HG03432 (cell line): ENCODE results near the gene DHX16.

Source experiments
- ATAC-seq: cut with Tn5 transposase; IDR thresholded peaks from one replicate; pipeline ENCODE4 v1.9.1; 2021; ENCODE audit warnings: mild to moderate bottlenecking, moderate library complexity; ENCODE audit not compliant: unreplicated experiment

DHX16 gene

GRCh38 chr6:30696432-30696831 is 23.6 kb upstream of the DHX16 start:
- ATAC-seq = no peak

GRCh38 chr6:30691208-30691847 is 18.5 kb upstream of the DHX16 start:
- no peak for ATAC-seq

DNA sequence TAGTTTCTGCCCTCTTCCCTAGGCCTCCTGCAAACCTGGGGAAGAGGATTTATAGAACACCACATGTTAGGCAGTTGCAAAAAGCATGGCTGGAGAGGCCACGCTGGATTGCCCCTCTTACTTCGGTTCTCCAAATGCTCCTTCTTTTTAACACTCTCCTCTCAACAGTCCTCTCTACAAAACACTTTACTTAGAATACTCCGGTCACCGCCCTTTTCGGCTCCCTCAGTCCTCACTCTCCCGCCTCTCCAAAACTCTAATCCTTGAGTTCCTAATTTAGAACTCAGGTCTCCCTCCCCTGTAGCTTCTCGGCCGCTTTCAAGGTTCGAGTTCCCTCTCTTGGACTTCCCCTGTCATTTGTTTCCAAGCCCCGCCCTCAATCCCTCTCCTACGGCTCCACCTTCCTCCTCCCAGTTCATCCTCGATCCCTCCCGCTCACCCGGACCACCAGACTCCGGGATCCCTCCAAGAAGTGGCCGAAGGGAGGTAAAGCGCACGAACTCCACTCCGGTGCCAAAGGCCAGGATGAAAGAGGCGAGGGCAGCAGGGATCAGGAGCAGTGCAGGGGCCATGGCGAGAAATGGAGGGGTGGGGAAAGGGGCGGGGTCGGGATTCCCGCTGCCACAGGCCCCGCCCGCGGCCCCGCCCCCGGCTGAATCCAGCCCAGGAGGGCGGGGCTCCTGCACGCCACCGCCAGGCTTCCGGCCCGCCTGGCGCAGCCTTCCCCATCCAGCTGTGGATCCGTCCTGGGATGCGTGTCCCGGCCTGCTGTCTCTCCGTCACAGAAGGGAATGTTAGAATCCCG is 17.8 kb upstream of the DHX16 start, which contains the start of gene NRM:
Gene NRM, minus strand, starts transcription at position 582 of the 805 bp plus-strand sequence. Its CDS starts 10 bp downstream, at position 572.
- ATAC-seq = peak; percentile 33

- no peak for ATAC-seq
Observed at GRCh38 chr6:30689985-30690384, 17.2 kb upstream of the DHX16 start.

- ATAC-seq = no peak
Observed at GRCh38 chr6:30689022-30689865, 16.4 kb upstream of the DHX16 start.

GRCh38 chr6:30688569-30688968 is 15.8 kb upstream of the DHX16 start:
- ATAC-seq = no peak

- no peak for ATAC-seq
Observed at GRCh38 chr6:30687659-30688431, 15.0 kb upstream of the DHX16 start.

GRCh38 chr6:30686908-30687658 is 14.3 kb upstream of the DHX16 start:
- ATAC-seq = peak; percentile 50

DNA sequence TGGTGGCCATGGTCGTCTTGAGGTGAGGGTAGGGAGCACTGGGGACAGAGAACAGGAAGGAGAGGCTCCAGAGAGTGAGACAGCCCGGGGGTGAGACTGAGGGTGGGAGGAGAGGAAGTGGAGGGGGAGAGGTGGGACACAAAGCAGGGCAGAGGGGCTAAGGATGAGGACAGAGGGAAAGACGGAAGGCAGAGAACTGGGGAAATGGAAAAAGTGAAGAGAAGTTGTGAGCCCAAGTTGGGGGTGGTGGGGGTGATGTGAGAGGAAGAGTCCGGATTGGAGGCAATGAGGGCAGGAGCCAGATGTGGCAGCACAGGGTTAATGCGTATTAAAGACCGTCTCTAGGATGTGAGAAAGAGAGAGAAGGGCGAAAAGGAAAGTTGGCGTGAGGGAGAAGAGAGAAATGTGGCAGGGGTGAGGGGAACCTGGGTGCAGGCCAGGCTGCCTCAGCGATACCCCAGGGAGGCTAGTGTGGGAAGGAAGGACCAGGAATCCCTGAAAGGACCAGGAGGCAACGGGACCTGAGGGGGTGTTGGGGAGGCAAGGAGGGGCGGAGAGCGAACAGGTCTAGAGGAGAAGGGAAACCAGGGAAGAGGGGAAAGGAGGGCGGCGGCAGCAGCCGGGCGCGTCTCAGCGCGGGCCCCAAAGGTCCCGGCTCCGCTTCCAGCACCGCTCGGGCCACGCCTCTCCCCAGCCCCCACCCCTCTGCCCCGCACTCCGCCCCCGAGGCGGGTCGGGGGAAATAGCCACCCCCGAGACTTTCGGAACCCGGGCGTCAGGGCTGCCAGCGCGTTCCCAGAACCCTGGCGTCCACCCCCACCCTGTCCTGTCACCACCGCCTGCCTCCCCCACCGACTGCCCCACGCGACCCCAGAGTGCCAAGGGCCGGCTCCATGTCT is 13.5 kb upstream of the DHX16 start, which contains the start of gene PPP1R18:
Gene PPP1R18, minus strand, starts transcription at position 637 of the 899 bp plus-strand sequence. Its CDS starts 627 bp downstream, at position 10.
- peak; percentile 9 for ATAC-seq

- ATAC-seq = no peak
Observed at GRCh38 chr6:30685157-30686008, 12.6 kb upstream of the DHX16 start.

GRCh38 chr6:30684386-30685156 is 11.8 kb upstream of the DHX16 start:
- no peak for ATAC-seq

DNA sequence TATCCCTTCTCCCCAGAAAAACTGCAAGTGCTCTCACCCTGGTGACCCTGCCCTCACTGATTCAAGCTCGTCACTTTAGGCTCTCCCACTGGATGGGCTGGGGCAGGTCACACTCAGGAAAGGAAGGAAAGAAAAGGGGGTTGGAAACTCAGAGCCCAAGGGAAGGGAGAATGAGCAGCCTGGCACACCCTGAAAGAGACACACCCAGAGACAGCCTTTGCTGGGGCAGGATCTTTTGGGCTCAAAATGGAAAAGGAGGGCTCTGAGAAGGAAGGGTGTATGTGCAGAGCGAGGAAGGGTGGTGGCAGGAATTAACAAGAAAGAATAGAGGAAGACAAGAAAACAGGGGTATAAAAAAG is 11.2 kb upstream of the DHX16 start:
- ATAC-seq = no peak

DNA sequence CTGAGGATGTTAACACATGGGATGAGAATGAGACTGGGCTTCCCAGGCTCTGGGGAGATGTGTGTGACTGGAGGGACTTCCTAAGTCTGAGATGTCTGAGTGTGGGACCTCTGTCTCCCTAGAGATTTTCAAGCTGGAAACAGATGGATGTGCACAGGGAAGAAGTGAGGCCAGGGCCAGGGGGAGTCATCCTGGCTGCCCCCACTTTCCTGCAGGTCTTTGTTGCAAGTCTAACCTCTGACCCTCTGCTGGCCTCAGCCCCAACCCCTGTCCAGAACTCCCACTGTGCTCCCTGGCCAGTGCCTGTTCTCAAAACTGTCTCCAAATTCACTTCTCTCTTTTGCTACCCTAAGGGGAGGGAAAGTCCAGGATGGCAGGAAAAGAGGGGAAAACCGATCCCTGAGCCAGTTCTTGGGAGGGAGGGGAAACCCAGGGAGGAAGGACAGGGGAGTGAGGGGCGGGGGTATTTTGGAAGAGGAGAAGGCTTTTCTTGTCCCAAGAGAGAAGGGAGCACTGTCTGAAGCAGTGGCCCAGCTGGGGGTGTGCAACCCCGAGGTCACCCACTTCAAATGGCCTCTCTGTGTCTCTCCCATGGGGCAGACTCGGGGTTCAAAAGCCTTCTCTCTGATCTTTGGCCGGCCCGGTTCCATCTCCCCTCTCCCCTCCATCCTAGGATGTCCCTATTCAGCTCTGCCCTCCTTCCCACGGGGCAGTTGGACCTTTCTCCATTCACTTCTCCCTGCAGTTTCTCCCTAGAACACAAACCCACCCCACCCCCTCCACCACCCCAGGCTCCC is 10.6 kb upstream of the DHX16 start:
- ATAC-seq = no peak

DNA sequence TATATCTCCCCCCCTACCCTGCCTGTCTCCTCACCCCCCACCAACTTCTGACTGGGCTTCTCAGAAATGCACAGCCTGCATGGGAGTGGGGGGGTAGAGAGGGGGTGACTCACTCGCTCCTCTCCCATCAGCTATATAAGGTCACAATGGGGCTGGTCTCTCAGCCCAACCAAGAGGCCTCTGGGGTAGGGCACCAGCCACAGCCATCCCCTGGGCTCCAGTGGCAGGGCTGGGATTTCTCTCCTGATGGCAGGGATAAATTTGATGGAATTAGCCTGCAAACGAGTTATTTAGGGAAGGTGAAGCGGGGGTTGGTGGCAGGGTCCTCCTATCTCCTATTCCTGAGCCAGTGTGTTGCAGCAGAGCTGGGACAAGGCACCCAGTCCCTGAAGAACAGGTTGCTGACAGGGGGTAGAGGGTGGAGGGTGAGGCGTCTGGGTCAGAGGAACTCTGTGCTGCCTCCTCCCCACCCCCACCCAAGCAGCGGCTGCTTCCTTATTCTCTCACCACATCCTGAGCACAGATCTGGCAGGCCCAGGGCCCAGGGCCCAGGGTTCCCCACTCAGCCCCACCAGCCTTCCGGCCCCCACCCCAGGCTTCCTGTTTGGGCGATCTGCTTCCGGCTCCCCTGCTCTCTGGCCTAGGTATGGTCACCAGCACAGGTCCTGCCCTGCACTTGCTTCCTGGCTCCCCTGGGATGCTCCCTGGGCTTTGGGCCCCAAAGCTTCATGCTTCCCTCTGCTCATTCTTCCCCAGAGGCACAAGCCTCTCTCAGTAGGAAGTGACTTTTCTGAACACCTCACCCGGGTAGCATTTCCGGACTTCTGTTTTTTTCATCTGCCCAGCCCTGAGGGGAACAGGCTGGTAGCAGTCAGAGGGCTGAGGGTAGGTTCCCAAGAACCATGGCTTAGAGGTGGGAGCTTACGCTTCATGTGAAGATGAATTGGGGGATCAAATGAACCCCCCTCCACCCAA is 9.6 kb upstream of the DHX16 start:
- peak; percentile 42 for ATAC-seq

GRCh38 chr6:30681766-30682142 is 8.9 kb upstream of the DHX16 start:
- ATAC-seq = no peak
